HG02571 (cell line): Measurements from ENCODE around the gene ARMC8.

Experiments
- ATAC-seq: cut with Tn5 transposase; IDR thresholded peaks from one replicate; pipeline ENCODE4 v1.9.1; 2021; ENCODE audit warnings: mild to moderate bottlenecking, moderate library complexity; ENCODE audit not compliant: unreplicated experiment

Gene ARMC8

DNA sequence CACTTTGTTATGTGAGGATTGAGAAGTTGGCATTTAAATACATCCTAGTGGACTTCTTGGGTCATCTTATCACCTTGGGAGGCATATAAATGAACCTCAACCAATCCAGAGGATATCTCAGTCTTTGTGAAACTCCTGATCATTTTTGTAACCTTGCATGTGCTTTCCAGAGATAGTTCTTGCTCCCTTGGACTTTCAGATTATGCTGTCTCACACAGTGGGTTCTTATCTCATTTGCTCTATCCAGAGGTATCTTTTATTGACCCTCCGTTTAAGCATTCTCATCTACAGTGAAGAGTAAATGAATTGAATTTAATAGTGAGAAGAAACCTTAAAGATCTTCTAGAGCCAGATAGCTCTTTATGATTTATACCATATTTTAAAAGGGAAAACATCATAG, 10.4 kb downstream of the ARMC8 start:
- no peak for ATAC-seq

DNA sequence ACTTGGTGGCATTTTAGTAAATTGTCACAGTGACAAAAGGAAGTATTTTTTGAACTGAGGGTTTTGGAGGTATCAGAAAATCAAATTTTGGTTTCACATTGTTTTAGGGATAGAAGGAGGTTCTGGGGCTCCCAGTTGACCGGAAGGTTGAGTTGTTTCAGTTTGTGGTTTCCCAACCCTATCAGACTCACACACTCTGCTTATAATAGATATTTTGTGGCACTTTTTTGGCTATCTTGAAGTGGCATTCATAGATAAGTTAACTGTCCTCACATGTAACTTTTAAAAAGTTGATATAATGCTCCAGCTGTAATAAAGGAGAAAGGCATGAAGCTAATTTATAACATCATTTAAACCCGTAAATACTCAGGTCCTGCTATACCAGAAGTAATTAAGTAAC, 12.8 kb downstream of the ARMC8 start:
- no peak for ATAC-seq

DNA sequence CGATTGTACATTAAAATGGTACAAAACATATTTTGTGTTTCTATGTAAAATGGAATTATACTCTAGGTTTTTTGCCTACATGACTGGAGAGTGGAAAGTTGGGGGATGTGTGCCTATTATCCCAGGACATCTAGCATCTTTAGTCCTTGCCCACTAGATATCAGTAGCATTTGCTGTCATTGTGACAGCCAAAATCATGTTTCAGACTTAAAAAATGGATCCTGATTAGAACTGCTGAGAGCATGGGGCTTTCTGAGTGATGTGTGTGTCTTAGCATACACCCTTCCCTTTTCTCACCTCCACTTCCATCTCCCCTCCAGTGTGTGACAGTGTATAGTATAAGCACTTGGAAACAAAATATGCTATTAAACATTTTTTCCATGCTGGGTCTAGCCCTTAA, 13.3 kb downstream of the ARMC8 start:
- no peak for ATAC-seq

DNA sequence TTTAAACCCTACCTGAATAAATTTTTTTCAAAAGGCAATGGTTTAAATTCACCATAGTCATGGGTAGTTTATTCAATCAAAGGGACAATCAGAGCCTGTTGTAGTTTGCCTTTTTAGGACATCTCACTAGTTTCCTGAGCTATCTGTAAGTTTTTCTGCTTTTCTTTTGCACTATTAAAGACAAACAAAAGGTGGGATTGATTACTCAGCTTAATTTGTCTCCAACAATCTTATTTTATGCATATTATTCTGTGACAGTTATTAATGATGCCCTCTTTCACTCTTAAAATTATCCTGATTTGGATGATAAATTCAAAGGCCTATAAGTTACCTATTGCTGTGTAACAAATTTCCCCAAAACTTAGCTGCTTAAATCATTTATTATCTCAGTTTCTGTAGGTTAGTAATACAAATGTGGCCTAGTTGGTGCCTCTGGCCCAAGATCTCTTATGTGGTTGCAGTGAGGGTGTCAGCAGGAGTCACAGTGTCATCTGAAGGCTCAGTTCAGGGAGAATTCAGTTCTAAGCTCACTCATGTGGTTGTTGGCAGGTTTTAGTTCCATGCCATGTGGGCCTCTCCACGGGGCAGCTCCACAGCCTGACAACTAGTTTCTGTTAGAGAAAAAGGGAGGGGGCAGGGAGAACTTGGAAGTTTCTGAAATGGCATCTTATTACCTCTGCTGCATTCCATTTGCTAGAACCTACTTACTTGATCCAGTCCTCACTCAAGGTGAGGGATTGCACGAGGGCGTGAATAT, 16.0 kb downstream of the ARMC8 start:
- ATAC-seq: no peak

DNA sequence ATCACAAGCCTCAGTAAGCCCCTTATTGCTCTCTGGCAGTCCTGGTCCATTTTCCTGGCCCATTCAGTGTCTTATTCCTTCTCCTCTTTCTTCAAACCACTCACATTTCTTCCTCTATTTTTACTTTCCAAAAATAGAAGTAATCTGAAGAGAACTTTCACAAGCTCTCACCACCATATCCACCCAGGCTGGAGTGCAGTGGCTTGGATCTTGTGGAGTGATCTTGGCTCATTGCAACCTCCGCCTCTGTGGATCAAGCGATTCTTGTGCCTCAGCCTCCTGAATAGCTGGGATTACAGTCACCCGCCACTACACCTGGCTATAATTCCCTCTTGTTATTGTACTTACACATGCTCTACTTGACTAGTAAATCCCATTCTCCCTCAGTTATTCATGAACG, 16.8 kb downstream of the ARMC8 start:
- no peak for ATAC-seq

DNA sequence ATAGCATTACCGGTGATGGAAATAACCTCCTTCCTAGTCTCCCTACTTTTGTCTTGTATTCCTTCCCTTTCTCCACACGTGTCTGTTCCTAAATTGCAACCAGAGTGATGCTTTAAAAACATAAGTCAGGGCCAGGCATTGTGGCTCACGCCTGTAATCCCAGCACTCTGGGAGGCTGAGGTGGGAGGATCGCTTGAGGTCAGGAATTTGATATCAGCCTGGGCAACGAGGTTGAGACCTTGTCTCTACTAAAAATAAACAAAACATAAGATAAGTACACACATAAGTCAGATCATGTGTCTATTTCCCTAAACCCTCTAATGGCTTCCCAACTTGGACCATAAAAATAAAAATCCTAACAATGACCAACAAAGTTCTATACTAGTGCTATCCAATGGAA, 18.4 kb downstream of the ARMC8 start:
- ATAC-seq: no peak

DNA sequence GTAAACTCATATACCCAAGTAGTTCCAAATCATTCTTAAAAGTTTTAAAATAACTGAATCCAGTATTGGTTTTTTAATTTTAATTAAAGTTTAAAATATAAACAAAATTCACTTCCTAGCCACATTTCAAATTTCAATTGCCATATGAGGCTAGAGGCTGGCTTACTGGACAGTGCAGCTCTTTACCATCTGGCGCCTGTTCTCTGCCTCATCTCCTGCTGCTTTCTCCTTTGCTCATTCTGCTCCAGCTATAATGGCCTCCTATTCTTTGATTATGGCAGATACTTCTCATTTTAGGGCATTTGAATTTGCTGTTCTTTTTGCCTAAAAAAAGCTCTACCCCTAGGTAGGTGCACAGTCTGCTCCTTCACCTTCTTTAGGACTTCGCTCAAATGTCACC, 19.1 kb downstream of the ARMC8 start:
- ATAC-seq: no peak

DNA sequence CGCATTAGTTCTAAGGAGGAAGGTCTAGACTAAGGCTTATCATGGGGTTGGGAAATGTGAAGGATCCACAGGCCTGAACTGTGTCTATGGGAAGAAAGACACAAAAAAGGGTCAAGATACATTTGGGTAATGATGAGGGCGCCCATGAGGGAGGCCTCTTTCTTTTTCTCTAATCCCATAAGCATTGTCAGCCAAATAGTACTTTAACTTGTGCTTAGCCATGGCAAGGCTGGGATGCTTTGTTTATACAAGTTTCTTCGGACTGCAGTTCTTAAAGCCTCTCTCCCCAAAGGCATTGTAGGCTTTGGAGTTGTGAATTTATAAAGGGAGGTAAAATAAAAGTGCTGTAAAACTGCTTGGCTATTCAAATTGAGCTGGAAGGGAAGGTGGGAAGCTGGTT, 23.4 kb downstream of the ARMC8 start:
- no peak for ATAC-seq

DNA sequence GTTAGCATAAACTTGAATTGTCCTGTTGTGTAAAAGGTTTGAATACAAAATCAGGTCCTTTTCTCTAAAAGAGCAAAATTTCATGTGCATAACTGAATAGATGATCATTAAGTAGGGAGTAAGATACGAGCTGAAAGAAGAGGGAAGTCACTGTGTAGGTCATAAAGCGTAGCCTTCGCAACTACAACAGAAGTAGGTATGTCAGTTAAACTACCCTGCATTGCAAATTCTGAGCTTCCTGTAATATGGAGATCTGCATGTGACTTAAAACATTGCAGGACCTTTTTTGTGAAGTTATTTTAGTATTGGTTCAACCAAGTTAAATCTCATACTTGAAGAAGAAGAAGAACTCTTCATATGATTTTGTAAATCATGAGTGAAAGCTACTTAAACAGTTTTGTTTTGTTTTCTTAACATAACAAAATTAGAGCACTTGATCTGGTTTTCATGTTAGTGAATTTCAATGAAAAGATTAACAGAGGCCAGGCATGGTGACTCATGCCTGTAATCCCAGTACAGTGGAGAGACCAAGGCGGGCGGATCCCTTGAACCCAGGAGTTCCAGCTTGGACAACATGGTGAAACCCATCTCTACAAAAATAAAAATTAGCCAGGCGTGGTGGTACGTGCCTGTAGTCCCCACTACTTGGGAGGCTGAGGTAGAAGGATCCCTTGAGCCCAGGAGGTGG, 26.4 kb downstream of the ARMC8 start:
- ATAC-seq: no peak

DNA sequence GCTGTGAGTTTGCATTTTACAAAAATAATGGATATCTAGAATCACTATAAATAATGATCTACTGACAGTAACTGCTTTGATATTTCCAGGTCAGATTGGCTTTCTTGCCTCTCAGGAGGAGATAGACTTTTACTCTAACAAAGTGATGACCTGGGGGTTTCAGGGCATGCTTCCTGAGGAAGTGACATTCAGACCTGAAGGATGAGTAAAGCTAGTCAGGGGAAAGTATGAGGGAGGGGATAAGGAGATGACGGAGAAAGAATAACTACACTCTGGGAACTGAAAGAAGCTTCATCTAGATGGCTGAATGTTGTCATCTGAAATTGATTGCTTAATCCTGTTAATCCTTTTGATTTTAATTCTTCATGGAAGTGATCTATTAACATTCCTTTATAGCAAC, 32.2 kb downstream of the ARMC8 start:
- ATAC-seq: no peak

DNA sequence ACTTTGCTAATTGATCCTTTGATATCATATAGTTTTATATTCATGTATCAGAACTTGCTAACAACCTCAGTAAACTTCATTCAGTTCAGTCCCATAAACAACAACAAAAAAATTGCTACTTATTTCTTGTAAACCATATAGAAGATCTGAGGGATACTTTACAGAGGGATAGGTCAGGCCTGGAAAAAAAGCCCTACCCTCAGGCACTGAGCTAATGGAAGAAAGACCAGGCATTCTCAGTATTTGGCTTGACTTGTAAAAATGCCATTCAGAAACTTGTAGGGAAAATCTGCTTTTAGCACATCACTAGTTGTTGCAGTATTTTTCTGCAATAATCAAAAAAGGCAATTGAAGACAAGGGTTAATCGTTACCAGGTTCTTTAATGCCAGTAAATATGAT, 33.1 kb downstream of the ARMC8 start:
- ATAC-seq: no peak

DNA sequence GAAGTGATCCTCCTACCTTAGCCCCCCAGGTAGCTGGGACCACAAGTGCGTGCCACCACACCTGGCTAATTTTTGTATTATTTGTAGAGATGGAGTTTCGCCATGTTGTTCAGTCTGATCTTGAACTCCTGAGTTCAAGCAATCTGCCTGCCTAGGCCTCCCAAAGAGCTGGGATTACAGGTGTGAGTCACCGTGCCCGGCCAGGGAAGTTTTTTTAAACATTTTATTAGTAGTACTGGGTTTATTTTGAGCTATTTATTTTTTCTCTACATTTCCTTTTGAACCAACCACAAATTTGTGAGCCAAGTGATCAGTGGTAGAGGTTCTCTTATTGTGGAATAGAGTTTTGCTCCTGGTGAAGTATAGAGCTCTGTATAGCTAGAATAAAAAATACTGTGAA, 33.7 kb downstream of the ARMC8 start:
- no peak for ATAC-seq

DNA sequence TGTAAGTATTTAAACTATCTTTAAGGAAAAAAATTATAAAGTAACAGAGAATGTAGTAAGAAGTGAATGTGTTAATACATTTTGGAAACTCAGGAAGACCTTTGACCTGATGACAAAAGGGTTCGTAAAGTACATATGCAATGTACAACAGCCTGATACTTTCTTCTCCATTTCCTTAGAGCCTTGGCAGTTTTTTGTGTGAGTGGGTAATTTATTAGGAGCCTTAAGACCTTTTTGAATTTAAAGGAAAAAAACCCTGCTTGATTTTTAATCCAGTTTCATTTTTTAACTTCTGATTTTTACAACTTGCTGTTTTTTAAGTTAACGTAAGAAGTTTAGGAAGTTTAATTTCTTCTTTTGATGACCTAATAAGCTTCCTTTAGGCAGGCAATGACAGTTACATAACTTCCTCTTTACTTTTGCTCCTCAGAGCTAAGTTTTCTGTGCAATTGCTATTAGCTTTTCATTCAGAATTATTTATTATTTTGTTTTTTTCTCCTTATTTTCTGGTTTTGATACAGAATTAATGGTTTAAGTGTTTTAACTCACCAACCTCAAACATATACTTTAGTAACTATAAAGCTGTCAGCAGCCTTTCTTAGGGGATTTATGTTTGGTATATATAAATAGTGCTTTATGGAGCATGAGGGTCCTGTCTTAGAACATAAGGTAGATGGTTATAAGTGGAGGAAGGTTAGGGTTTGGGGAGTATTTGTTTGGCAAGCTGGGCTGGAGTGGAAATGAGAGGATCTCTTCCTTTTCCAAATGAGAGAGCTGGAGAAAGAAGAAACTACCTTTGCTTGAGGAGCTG, 35.2 kb downstream of the ARMC8 start:
- no peak for ATAC-seq

DNA sequence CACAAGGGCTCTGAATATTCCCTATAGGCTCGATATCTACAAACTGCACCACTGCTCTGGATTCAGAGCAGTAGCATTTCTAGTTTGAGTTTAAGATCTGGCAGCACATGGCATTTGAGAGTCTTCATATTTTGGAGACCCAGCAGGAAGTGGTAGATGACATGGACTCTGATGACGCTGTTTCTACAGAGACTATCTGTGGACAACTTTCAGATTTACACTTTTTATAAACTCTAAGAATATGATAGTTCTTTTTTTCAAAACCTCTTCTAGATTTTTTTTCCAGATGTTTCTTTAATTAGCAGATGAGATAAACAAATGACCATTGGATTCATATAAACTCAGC, 35.8 kb downstream of the ARMC8 start:
- ATAC-seq: no peak

DNA sequence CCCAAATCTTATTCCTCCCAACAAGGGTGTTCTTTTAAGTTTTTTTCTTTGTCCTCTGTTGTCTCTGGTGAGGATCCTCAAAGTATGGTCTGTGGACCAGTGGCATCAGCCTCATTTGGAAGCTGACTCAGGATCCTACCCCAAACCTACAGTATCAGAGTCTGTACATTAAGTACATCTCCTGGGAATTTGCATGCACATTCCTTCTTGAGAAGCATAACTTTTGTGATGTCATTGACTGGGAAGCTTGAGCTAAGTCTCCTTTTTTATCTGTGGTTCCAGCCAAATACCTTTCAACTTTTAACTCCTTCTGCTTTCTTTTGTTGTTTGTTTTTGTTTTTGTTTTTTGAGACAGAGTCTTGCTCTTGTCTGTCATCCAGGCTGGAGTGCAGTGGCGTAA, 40.5 kb downstream of the ARMC8 start:
- ATAC-seq: no peak

DNA sequence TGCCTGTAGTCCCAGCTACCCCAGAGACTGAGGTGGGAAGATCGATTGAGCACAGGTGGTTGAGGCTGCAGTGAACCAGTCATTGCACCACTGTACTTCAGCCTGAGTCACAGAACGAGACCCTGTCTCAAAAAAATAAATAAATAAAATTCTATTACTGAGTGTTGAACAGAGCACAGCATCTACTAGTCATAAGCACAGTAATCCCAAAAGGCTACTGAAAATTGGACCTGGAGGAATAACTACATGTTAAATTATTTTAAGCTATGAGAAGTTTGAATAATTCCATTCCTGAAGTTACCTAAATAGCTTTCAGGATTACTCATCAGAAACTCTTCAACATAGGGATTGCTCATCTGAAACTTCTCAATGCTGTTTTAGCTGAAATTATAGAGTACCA, 43.4 kb downstream of the ARMC8 start:
- ATAC-seq: no peak

DNA sequence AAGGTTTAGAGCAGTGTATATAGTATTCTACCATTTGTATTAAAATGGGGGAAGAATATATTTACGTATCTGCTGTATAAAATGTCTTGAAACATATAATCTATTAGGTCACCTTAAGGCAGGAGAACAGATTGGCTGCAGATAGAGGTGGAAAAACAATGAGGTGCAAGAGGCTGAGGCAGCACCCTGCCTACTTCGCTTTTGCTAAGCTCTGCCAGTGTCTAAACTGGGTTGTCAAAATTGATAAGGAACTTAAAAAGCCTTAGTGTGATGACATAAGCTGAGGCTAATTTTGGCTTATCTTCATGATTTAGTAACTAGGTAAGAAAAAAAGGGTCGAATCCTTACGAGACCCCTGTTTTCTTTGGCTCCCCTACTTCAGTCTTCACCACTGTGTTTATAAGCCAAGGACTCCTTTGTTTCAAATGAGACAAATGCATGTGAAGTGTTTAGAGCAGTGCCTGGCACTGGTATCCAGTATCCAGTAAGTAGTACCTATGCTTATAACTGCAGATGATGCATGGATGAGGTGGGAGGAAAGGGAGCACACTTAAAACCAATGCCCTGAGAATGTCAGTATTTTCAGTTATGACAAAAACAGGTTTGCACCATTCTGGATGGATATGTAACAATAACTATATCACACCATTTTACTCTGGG, 45.7 kb downstream of the ARMC8 start:
- ATAC-seq: no peak

DNA sequence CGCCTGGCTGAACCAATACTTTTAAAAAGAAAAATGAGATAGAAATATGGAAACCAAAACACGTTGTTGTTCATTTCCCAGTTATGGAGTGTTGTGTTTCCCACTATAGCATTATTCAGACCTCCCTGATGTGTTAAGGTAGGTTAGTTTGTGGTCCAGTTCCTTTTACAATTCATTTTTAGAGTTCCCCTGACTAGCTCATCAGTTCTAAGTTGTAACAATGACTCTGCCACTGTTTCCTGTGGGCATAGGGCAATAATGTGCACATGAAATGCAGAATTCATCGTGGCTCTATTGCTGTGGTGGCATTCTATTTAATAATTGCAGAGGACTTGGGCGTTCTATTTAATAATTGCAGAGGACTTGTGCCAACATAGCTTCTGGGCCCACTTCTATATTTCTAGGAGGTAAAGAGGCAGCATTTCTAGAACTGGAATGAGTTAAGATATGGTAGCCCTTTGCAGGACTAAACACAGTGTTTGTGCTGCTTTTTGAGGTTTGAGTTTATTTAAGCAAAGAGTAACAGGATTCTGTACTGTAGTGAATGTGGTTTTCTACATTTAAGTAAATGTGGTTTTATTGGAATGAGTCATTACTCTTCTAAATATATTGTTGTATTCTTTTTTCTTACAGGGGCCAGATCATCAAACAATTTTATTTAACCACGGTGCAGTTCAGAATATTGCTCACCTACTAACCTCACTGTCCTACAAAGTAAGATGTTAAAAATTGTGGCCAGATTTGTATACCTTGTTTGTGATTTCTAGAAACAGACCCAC, 47.5 kb downstream of the ARMC8 start:
- ATAC-seq: no peak

DNA sequence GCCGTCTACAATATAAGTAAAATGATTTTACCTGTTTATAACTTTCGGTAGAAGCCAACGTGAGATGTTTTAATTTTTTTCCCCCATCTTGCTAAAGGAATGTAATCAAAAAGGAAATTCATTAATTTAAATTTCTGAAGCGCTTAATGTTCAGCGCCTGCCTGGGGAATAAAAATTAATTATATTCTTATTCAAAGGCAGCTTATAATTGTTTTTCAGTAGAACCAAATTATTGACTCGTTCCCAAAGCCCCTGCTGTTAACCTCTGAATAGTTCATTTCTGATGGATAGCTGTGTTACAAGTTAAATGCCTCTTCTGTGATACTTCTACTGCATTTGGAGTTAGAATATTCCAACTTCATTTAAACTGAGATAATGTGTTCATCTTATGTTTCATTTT, 51.6 kb downstream of the ARMC8 start:
- no peak for ATAC-seq

DNA sequence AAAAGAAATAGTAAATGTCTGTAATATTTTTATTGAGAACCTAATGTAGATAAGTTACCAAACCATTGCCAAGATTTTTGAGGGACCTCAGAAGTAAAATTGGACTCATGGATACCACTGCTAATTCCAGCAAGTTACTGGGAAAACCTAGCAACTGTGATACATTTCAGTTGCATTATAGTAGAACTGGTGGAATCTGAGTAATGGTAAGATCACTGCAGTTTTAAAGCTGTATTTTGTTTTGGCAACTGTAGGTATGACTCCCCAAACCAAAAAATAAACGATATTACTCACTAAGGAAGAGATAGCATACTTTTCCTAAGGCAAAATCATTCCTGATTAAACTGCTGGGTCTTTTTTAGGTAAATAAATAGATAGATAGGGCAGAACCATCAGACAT, 54.0 kb downstream of the ARMC8 start:
- ATAC-seq: no peak

DNA sequence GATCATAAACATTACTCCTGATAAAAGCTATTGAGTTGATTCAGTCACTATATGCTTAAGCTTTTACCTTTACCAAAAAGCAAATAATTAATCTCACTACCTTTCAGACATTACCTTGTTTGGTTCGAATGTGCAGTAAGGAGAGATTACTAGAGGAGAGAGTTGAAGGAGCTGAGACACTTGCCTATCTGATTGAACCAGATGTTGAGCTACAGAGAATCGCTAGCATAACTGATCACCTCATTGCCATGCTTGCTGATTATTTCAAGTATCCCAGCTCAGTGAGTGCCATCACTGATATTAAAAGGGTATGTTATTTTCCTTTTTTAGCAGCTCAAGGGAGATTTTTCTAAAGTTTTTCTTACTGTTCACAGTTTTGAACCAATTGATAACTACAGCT, 54.6 kb downstream of the ARMC8 start:
- ATAC-seq: no peak
